Endothelial cell of umbilical vein (primary cell): ENCODE data around the gene NOTCH1. TPM values are rescaled to one million over a fixed set of nuclear protein-coding genes. Genes with fewer than 3 reads are reported as not detected.
A peak's percentile ranks its signal among the peaks of the same experiment; 100 is the strongest.

Experiments used
- BruUV-seq: library from RNA; stranded (reverse); fragments of 400-500 nt; replicated peaks from 2 replicates; lab custom pipeline; 2021; lab: Mats Ljungman, UMichigan
- CTCF ChIA-PET: fragments of 300-600, 350-600 bp; sonication (Branson Sonifier 250); formaldehyde crosslinking; loops from one replicate; lab custom pipeline; 2021; ENCODE audit warnings: antibody characterized with exemption, inconsistent platforms; lab: Charles Lee
- POLR2A ChIA-PET: fragments of 300-600, 350-600 bp; sonication (Branson Sonifier 250); formaldehyde crosslinking; loops from one replicate; lab custom pipeline; 2021; ENCODE audit warnings: antibody characterized with exemption, inconsistent platforms; lab: Charles Lee
- DNase-seq: peaks from one replicate; pipeline ENCODE4 v3.0.0-alpha.2; 2011; ENCODE audit warnings: low read depth, low spot score
- FAIRE-seq: peaks from 2 replicates; lab custom pipeline; 2011; peaks lifted over from hg19 to GRCh38; lab: Jason Lieb, UNC
- H2AFZ ChIP-seq: 2 replicates; pipeline ENCODE4 v1.6.0; 2012; ENCODE audit warnings: low read depth, low read length, control low read depth, inconsistent platforms
- H3K27ac ChIP-seq: 2 replicates; pipeline ENCODE4 v1.5.1; 2011; ENCODE audit warnings: low read depth, mild to moderate bottlenecking, control low read depth, low read length, moderate library complexity; ENCODE audit not compliant: insufficient read depth
- H3K27me3 ChIP-seq, 2 experiments: 2 replicates each; pipeline versions ENCODE4 v1.6.0 to v1.6.1; 2011; ENCODE audit warnings: low read length in 2 of 2, mixed read lengths in 1 of 2; ENCODE audit not compliant: control insufficient read depth in 2 of 2, insufficient read depth in 2 of 2
- H3K36me3 ChIP-seq, 2 experiments: 2 replicates in 1 of 2; 3 replicates in 1 of 2; pipeline ENCODE4 v1.5.1; 2011; ENCODE audit warnings: low read length in 2 of 2, mild to moderate bottlenecking in 1 of 2, moderate library complexity in 1 of 2; ENCODE audit not compliant: control insufficient read depth in 2 of 2, insufficient read depth in 2 of 2; ENCODE audit errors: extremely low read depth in 1 of 2
- H3K4me1 ChIP-seq: 3 replicates; pipeline ENCODE4 v1.5.1; 2011; ENCODE audit warnings: mild to moderate bottlenecking, low read length; ENCODE audit not compliant: control insufficient read depth, insufficient read depth; ENCODE audit errors: extremely low read depth
- H3K4me2 ChIP-seq: 2 replicates; pipeline ENCODE4 v1.6.1; 2011; ENCODE audit warnings: low read length, control low read depth, mixed read lengths; ENCODE audit not compliant: insufficient read depth
- H3K4me3 ChIP-seq, 3 experiments: fragments of 200-600 bp in 1 of 3; sonication (generic), shearing (Covaris generic) in 1 of 3; replicated peaks in 1 of 3; 2 replicates each; pipeline ENCODE4 v1.5.1; 2011 to 2016; ENCODE audit warnings: control low read depth in 3 of 3, low read length in 3 of 3, mild to moderate bottlenecking in 2 of 3, inconsistent platforms in 1 of 3, low read depth in 1 of 3, moderate library complexity in 1 of 3; ENCODE audit not compliant: insufficient read depth in 1 of 3
- H3K79me2 ChIP-seq: 2 replicates; pipeline ENCODE4 v1.6.0; 2012; ENCODE audit warnings: low read length, inconsistent platforms; ENCODE audit not compliant: control insufficient read depth, insufficient read depth
- H3K9ac ChIP-seq: replicated peaks from 2 replicates; pipeline ENCODE3; 2011; ENCODE audit warnings: low read length, control low read depth; ENCODE audit not compliant: insufficient read depth; ENCODE audit errors: extremely low read depth
- H3K9me1 ChIP-seq: replicated peaks from 3 replicates; pipeline ENCODE4 v1.6.0; 2011; ENCODE audit warnings: mild to moderate bottlenecking, low read length; ENCODE audit not compliant: control insufficient read depth, insufficient read depth; ENCODE audit errors: extremely low read depth
- H3K9me3 ChIP-seq: replicated peaks from 2 replicates; pipeline ENCODE4 v1.5.1; 2012; ENCODE audit warnings: low read length, inconsistent platforms; ENCODE audit not compliant: control insufficient read depth, insufficient read depth
- H4K20me1 ChIP-seq: replicated peaks from 2 replicates; pipeline ENCODE3; 2011; ENCODE audit warnings: mild to moderate bottlenecking, low read length; ENCODE audit not compliant: control insufficient read depth, insufficient read depth; ENCODE audit errors: extremely low read depth
- EZH2 ChIP-seq: IDR thresholded peaks from 2 replicates; pipeline ENCODE4 v1.6.1; 2012; ENCODE audit warnings: borderline replicate concordance, low read depth, mild to moderate bottlenecking, moderate library complexity, low read length, inconsistent platforms; ENCODE audit not compliant: severe bottlenecking
- FOS ChIP-seq: IDR thresholded peaks from 2 replicates; pipeline ENCODE4 v1.6.1; 2011; ENCODE audit warnings: mild to moderate bottlenecking, low read length, moderate library complexity, borderline replicate concordance; ENCODE audit not compliant: insufficient read depth
- GATA2 ChIP-seq: IDR thresholded peaks from 2 replicates; pipeline ENCODE4 v1.7.0; 2011; ENCODE audit warnings: low read depth, mild to moderate bottlenecking, moderate library complexity, mixed read lengths, low read length; ENCODE audit not compliant: insufficient read length, insufficient read depth
- JUN ChIP-seq: IDR thresholded peaks from 2 replicates; pipeline ENCODE4 v1.6.1; 2011; ENCODE audit warnings: borderline replicate concordance, low read depth; ENCODE audit not compliant: insufficient read length, insufficient read depth
- MYC ChIP-seq: IDR thresholded peaks from one replicate; pipeline ENCODE4 v1.6.1; 2011; ENCODE audit warnings: mild to moderate bottlenecking, low read depth, low read length
- POLR2A ChIP-seq: IDR thresholded peaks from 2 replicates; pipeline ENCODE4 v1.6.1; 2012; ENCODE audit warnings: low read depth, mild to moderate bottlenecking, control low read depth, low read length
- POLR2AphosphoS5 ChIP-seq: IDR thresholded peaks from 2 replicates; pipeline ENCODE4 v1.6.1; 2012; ENCODE audit warnings: low read depth, mild to moderate bottlenecking, control low read depth, low read length, moderate library complexity; ENCODE audit not compliant: insufficient read depth
- dilution Hi-C: fragments of 300-500 bp; cut with MboI; formaldehyde crosslinking; loops from one replicate; pipeline ENCODE4 v1.15.0; 2019; ENCODE audit warnings: low sequenced_read_pairs; ENCODE audit not compliant: extremely low pct_ligation_motif_present
- intact Hi-C: fragments of 100-400 bp; cut with micrococcal nuclease; formaldehyde crosslinking; loops from one replicate; pipeline ENCODE4 v1.10.0; 2022
- polyA plus RNA-seq, 4 experiments: library from polyadenylated mRNA; depleted of rRNA in 3 of 4; stranded (reverse) in 3 of 4; unstranded in 1 of 4; fragments of >200 nt; gene quantifications; 2 replicates each; pipeline versions ENCODE4 v1.2.1 to v1.2.3, GENCODE V29; 2011 to 2012; ENCODE audit warnings: missing spikeins in 1 of 4
- total RNA-seq: library from RNA; stranded (reverse); gene quantifications from 2 replicates; pipeline ENCODE4 v1.2.3, GENCODE V29; 2021
- TF ChIP-seq, protein P1 (sequence below): IDR thresholded peaks from 2 replicates; pipeline ENCODE4 v1.6.1; 2011; ENCODE audit not compliant: insufficient read depth, insufficient read length
- TF ChIP-seq, protein P2 (sequence below), 2 donors: IDR thresholded peaks; 1 replicate in 1 of 2; 2 replicates in 1 of 2; pipeline ENCODE4 v1.5.1; 2011; ENCODE audit warnings: low read length in 2 of 2, mild to moderate bottlenecking in 2 of 2, moderate library complexity in 2 of 2, control low read depth in 1 of 2, inconsistent platforms in 1 of 2, low read depth in 1 of 2; ENCODE audit not compliant: insufficient read depth in 1 of 2; ENCODE audit errors: extremely low read depth in 1 of 2

NOTCH1 gene
- total and polyA plus RNA-seq, 2 donors (not counting 3 experiments of a cell fraction or from before 2014, with no cell fraction given): 31.7 to 153 TPM

DNA sequence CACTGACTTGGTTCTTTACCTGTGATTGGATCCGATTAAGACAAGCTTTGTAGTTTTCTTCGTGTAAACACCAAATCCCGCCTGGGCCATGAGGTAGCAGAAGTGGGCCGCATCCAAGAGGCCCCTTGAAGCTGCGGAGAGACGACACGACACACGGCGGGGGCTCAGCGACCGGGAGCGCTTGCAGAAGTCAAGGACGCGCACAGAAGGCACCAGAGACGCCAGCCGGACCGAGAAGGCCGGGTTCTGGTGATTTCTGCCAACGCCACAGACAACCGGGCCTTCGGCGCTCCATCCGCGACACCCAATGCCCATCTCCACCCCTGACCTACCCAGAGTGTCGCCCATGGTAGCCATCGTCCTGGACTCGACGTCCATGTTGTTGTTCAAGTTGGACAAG lies 86.4 kb downstream of the NOTCH1 start:
- no peaks in the 10 kb centered on the region for H4K20me1 ChIP-seq
- POLR2A ChIA-PET: no interaction called here
- intact Hi-C loops: no loop called here

DNA sequence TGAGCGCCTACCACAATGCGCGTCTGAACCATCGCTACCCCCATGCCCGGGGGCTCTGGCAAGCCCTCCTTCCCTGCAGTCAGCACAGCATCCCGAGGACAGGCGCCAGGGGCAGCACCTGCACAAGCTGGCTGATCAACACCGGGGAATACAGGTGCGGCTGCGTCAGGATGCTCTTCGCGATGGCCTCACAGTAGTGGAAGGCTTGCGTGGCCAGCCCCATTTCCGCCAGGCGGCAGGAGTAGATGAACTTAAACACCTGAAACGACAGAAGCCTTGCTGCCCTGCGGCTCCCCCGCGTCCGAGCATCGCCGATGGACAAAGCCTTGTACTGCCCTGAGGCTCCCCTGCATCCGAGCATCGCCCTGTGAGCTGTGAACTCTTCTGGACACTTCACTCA lies 88.5 kb downstream of the NOTCH1 start:
- intact Hi-C loops: no loop called here
- Histone ChIP-seq H4K20me1 (no peaks in the 10 kb centered on the region), H3K36me3 (peaks cover 25 to 62% of the 10 kb centered on the region in 2 experiments), H3K4me2 (no peak overlapping the region), H3K9me1 (no peaks in the 10 kb centered on the region), H3K4me1 (no peaks in the 10 kb centered on the region), H3K27me3 (no peaks in the 10 kb centered on the region), H3K27ac (no peak overlapping the region), H3K9me3 (no peaks in the 10 kb centered on the region), H3K79me2 (no peaks in the 10 kb centered on the region), H3K4me3 (no peak overlapping the region), H2AFZ (no peak overlapping the region), H3K9ac (no peak overlapping the region)
- no peak for FAIRE-seq
- POLR2A ChIA-PET: interaction anchor here (0.7 kb wide), 1 partner anchor 44 kb away, joined by 3 read pairs; no protein-coding TSS in a partner anchor
- dilution Hi-C loops: no loop called here
- CTCF ChIA-PET: no interaction called here
- no peak for DNase-seq
- TF ChIP-seq, protein P1, sequence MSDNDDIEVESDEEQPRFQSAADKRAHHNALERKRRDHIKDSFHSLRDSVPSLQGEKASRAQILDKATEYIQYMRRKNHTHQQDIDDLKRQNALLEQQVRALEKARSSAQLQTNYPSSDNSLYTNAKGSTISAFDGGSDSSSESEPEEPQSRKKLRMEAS: no peak
- no peak for TF ChIP-seq JUN
- TF ChIP-seq POLR2AphosphoS5: no peak
- TF ChIP-seq POLR2A: no peak
- no peak for TF ChIP-seq GATA2
- no peak for TF ChIP-seq EZH2
- TF ChIP-seq, protein P2, sequence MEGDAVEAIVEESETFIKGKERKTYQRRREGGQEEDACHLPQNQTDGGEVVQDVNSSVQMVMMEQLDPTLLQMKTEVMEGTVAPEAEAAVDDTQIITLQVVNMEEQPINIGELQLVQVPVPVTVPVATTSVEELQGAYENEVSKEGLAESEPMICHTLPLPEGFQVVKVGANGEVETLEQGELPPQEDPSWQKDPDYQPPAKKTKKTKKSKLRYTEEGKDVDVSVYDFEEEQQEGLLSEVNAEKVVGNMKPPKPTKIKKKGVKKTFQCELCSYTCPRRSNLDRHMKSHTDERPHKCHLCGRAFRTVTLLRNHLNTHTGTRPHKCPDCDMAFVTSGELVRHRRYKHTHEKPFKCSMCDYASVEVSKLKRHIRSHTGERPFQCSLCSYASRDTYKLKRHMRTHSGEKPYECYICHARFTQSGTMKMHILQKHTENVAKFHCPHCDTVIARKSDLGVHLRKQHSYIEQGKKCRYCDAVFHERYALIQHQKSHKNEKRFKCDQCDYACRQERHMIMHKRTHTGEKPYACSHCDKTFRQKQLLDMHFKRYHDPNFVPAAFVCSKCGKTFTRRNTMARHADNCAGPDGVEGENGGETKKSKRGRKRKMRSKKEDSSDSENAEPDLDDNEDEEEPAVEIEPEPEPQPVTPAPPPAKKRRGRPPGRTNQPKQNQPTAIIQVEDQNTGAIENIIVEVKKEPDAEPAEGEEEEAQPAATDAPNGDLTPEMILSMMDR (IDR thresholded peaks at IDR 0.05; ENCODE audit: extremely low read depth in 1 of 2, insufficient read depth in 1 of 2, low read depth in 1 of 2, low read length in 2 of 2): no peak
- no peak for TF ChIP-seq FOS
- no peak for TF ChIP-seq MYC
- no TSS peak for BruUV-seq

More for the DNA sequence above, 86.4 kb downstream of the NOTCH1 start:
- H3K9me1 ChIP-seq: no peaks in the 10 kb centered on the region
- FAIRE-seq: no peak
- CTCF ChIA-PET: no interaction called here
- H3K27me3 ChIP-seq: no peaks in the 10 kb centered on the region
- no peak for DNase-seq
- H3K79me2 ChIP-seq: peaks cover 4% of the 10 kb centered on the region
- H3K27ac ChIP-seq: no peak overlapping the region
- dilution Hi-C loops: no loop called here
- no peaks in the 10 kb centered on the region for H3K9me3 ChIP-seq
- no peak overlapping the region for H2AFZ ChIP-seq
- no peaks in the 10 kb centered on the region for H3K4me1 ChIP-seq
- TSS peak; percentile 9 for BruUV-seq
- no peak overlapping the region for H3K9ac ChIP-seq
- no peak overlapping the region for H3K4me2 ChIP-seq
- TF ChIP-seq POLR2A: no peak
- peaks cover 35 to 66% of the 10 kb centered on the region in 2 experiments for H3K36me3 ChIP-seq
- no peak overlapping the region for H3K4me3 ChIP-seq
